Neuronal stem cell (in vitro differentiated cells): ENCODE measurements around the gene ABCC4.

ENCODE experiments used
- DNase-seq: peaks from one replicate; pipeline ENCODE4 v3.0.0-alpha.2; 2013; ENCODE audit warnings: low spot score
- H2AFZ ChIP-seq: one replicate; pipeline ENCODE4 v1.6.1; 2013; ENCODE audit warnings: mild to moderate bottlenecking, low read length, inconsistent platforms
- H2AK5ac ChIP-seq: 2 replicates; pipeline ENCODE4 v1.6.1; 2013; ENCODE audit warnings: low read depth, mild to moderate bottlenecking, inconsistent platforms, low read length, moderate library complexity, mixed read lengths
- H2BK120ac ChIP-seq: 2 replicates; pipeline ENCODE4 v1.6.1; 2013; ENCODE audit warnings: low read depth, mild to moderate bottlenecking, inconsistent platforms, low read length, moderate library complexity, mixed read lengths
- H2BK12ac ChIP-seq: one replicate; pipeline ENCODE4 v1.6.1; 2013; ENCODE audit warnings: low read length, inconsistent platforms
- H2BK15ac ChIP-seq: 2 replicates; pipeline ENCODE4 v1.6.1; 2013; ENCODE audit warnings: mild to moderate bottlenecking, low read length, inconsistent platforms, mixed read lengths
- H2BK5ac ChIP-seq: one replicate; pipeline ENCODE4 v1.6.1; 2013; ENCODE audit warnings: inconsistent platforms, mild to moderate bottlenecking, low read length, moderate library complexity
- H3K14ac ChIP-seq: one replicate; pipeline ENCODE4 v1.6.1; 2013; ENCODE audit warnings: low read length, inconsistent platforms
- H3K18ac ChIP-seq: 2 replicates; pipeline ENCODE4 v1.6.1; 2013; ENCODE audit warnings: low read length, inconsistent platforms
- H3K23ac ChIP-seq: 2 replicates; pipeline ENCODE4 v1.6.1; 2013; ENCODE audit warnings: low read depth, mild to moderate bottlenecking, mixed read lengths, low read length, inconsistent platforms; ENCODE audit not compliant: poor library complexity
- H3K27ac ChIP-seq: replicated peaks from 3 replicates; pipeline ENCODE4 v1.5.1; 2013; ENCODE audit warnings: low read length, inconsistent platforms
- H3K27me3 ChIP-seq, 3 experiments: 2 replicates each; pipeline ENCODE4 v1.6.1; 2013; ENCODE audit warnings: low read length in 3 of 3, mild to moderate bottlenecking in 2 of 3, inconsistent platforms in 1 of 3, low read depth in 1 of 3, mixed read lengths in 1 of 3, moderate library complexity in 1 of 3; ENCODE audit not compliant: control insufficient read depth in 3 of 3, insufficient read depth in 3 of 3
- H3K36me3 ChIP-seq, 2 donors: replicated peaks in 1 of 2; 2 replicates each; pipeline ENCODE4 v1.6.1; 2013; ENCODE audit warnings: low read length in 2 of 2; ENCODE audit not compliant: control insufficient read depth in 2 of 2, insufficient read depth in 2 of 2
- H3K4ac ChIP-seq: 2 replicates; pipeline ENCODE4 v1.6.1; 2013; ENCODE audit warnings: inconsistent platforms, mild to moderate bottlenecking, low read length, moderate library complexity
- H3K4me1 ChIP-seq, 2 donors: 1 replicate in 1 of 2; 2 replicates in 1 of 2; pipeline ENCODE4 v1.6.1; 2013; ENCODE audit warnings: low read length in 2 of 2, low read depth in 1 of 2; ENCODE audit not compliant: control insufficient read depth in 2 of 2, insufficient read depth in 1 of 2
- H3K4me2 ChIP-seq: one replicate; pipeline ENCODE4 v1.6.1; 2013; ENCODE audit warnings: mild to moderate bottlenecking, low read length, inconsistent platforms; ENCODE audit not compliant: insufficient read depth, poor library complexity, severe bottlenecking
- H3K4me3 ChIP-seq, 2 donors: 2 replicates each; pipeline ENCODE4 v1.5.1; 2013; ENCODE audit warnings: low read length in 2 of 2, mild to moderate bottlenecking in 2 of 2, inconsistent platforms in 1 of 2, moderate library complexity in 1 of 2
- H3K79me1 ChIP-seq: one replicate; pipeline ENCODE4 v1.6.1; 2013; ENCODE audit warnings: low read depth, mild to moderate bottlenecking, inconsistent platforms, low read length, moderate library complexity
- H3K9ac ChIP-seq: one replicate; pipeline ENCODE4 v1.6.1; 2013; ENCODE audit warnings: mild to moderate bottlenecking, low read depth, low read length, inconsistent platforms; ENCODE audit not compliant: poor library complexity
- H3K9me3 ChIP-seq, 2 donors: replicated peaks in 1 of 2; 2 replicates each; pipeline versions ENCODE3 to v1.6.1; 2013; ENCODE audit warnings: low read length in 2 of 2, mild to moderate bottlenecking in 2 of 2, inconsistent platforms in 1 of 2, low read depth in 1 of 2, mixed read lengths in 1 of 2, moderate library complexity in 1 of 2; ENCODE audit not compliant: control insufficient read depth in 2 of 2, insufficient read depth in 1 of 2
- H4K8ac ChIP-seq: one replicate; pipeline ENCODE4 v1.6.1; 2013; ENCODE audit warnings: low read depth, mild to moderate bottlenecking, inconsistent platforms, low read length, moderate library complexity
- H4K91ac ChIP-seq: one replicate; pipeline ENCODE4 v1.6.1; 2013; ENCODE audit warnings: low read length, low read depth, mild to moderate bottlenecking, inconsistent platforms; ENCODE audit not compliant: poor library complexity
- WGBS, 2 donors: extraction: QIAGEN DNeasy Blood & Tissue Kit; methylation state at CpG; one replicate each; pipeline ENCODE4 v1.1.7; 2013; ENCODE audit warnings: missing lambda C conversion rate in 2 of 2, mixed read lengths in 1 of 2; ENCODE audit not compliant: insufficient read length in 2 of 2, insufficient replicate concordance in 1 of 2; ENCODE audit errors: extremely low coverage in 2 of 2; 5-methylcytosine and 5-hydroxymethylcytosine counted together

Gene ABCC4

DNA sequence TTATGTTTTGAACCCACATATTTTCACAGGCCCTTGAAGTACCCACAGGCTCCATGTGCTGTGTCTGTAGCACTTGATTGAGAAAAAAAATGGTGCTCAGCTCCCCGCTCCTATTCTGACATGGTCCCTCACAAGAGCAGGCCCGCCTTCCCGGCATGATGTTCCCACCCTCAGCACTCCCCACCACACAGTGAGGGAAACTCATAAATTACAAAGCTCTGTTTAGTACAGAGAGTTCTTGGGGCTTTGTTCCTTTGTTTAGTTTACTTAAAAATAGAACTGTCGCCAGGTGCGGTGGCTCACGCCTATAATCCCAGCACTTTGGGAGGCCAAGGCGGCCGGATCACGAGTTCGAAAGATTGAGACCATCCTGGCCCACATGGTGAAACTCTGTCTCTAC, 25.9 kb upstream of the ABCC4 start:
- no peak overlapping the region for H2AFZ ChIP-seq
- H2BK120ac ChIP-seq, result no peak overlapping the region
- no peak overlapping the region for H3K4me2 ChIP-seq
- no peak overlapping the region for H3K14ac ChIP-seq
- no peak overlapping the region for H3K4ac ChIP-seq
- no peak overlapping the region for H3K4me3 ChIP-seq
- no peak overlapping the region for H2BK15ac ChIP-seq
- no peak overlapping the region for H2BK12ac ChIP-seq
- no peak overlapping the region for H3K27ac ChIP-seq
- no peaks in the 10 kb centered on the region for H3K79me1 ChIP-seq
- H3K9ac ChIP-seq, result no peak overlapping the region
- peaks cover 0 to 4% of the 10 kb centered on the region in 2 donors for H3K4me1 ChIP-seq
- no peak overlapping the region for H3K18ac ChIP-seq
- no peaks in the 10 kb centered on the region for H3K27me3 ChIP-seq
- no peak overlapping the region for H4K8ac ChIP-seq
- H3K9me3 ChIP-seq, result no peaks in the 10 kb centered on the region
- H3K23ac ChIP-seq, result no peak overlapping the region
- H2AK5ac ChIP-seq, result no peak overlapping the region
- DNase-seq, result no peak
- no peaks in the 10 kb centered on the region for H3K36me3 ChIP-seq
- H2BK5ac ChIP-seq, result no peak overlapping the region
- no peak overlapping the region for H4K91ac ChIP-seq
- no CpG with 5 or more reads among the region's 10 CpGs for WGBS, 2 donors

GRCh38 chr13:95326695-95327094, 25.4 kb upstream of the ABCC4 start:
- no peak overlapping the region for H2BK5ac ChIP-seq
- H3K9me3 ChIP-seq, result no peaks in the 10 kb centered on the region
- no peak overlapping the region for H3K4ac ChIP-seq
- no peak overlapping the region for H2AK5ac ChIP-seq
- no peak overlapping the region for H3K23ac ChIP-seq
- peaks cover 0 to 4% of the 10 kb centered on the region in 2 donors for H3K4me1 ChIP-seq
- H4K91ac ChIP-seq, result no peak overlapping the region
- H3K18ac ChIP-seq, result no peak overlapping the region
- H3K4me3 ChIP-seq, result no peak overlapping the region
- H3K27me3 ChIP-seq, result no peaks in the 10 kb centered on the region
- no peak overlapping the region for H2BK120ac ChIP-seq
- H4K8ac ChIP-seq, result no peak overlapping the region
- H2AFZ ChIP-seq, result no peak overlapping the region
- no peak overlapping the region for H2BK12ac ChIP-seq
- H2BK15ac ChIP-seq, result no peak overlapping the region
- no peaks in the 10 kb centered on the region for H3K36me3 ChIP-seq
- no peak overlapping the region for H3K4me2 ChIP-seq
- DNase-seq, result no peak
- no peaks in the 10 kb centered on the region for H3K79me1 ChIP-seq
- H3K27ac ChIP-seq, result no peak overlapping the region
- H3K14ac ChIP-seq, result no peak overlapping the region
- WGBS, 2 donors, result no CpG with 5 or more reads among the region's 5 CpGs
- H3K9ac ChIP-seq, result no peak overlapping the region

- no peak overlapping the region for H4K8ac ChIP-seq
- H3K23ac ChIP-seq, result no peak overlapping the region
- no peak overlapping the region for H2BK15ac ChIP-seq
- H2BK5ac ChIP-seq, result no peak overlapping the region
- no peaks in the 10 kb centered on the region for H3K36me3 ChIP-seq
- H3K9me3 ChIP-seq, result no peaks in the 10 kb centered on the region
- no peak overlapping the region for H3K18ac ChIP-seq
- H2AFZ ChIP-seq, result no peak overlapping the region
- no peak overlapping the region for H3K9ac ChIP-seq
- H2AK5ac ChIP-seq, result no peak overlapping the region
- peaks cover 0 to 4% of the 10 kb centered on the region in 2 donors for H3K4me1 ChIP-seq
- H4K91ac ChIP-seq, result no peak overlapping the region
- no peak overlapping the region for H3K4me3 ChIP-seq
- no peak overlapping the region for H3K27ac ChIP-seq
- H2BK120ac ChIP-seq, result no peak overlapping the region
- no CpG with 5 or more reads among the region's 3 CpGs for WGBS, 2 donors
- H3K27me3 ChIP-seq, result no peaks in the 10 kb centered on the region
- H2BK12ac ChIP-seq, result no peak overlapping the region
- H3K4me2 ChIP-seq, result no peak overlapping the region
- no peak for DNase-seq
- H3K4ac ChIP-seq, result no peak overlapping the region
- H3K14ac ChIP-seq, result no peak overlapping the region
- H3K79me1 ChIP-seq, result no peaks in the 10 kb centered on the region
These were observed 24.2 kb upstream of the ABCC4 start for GRCh38 chr13:95325485-95325884.

DNA sequence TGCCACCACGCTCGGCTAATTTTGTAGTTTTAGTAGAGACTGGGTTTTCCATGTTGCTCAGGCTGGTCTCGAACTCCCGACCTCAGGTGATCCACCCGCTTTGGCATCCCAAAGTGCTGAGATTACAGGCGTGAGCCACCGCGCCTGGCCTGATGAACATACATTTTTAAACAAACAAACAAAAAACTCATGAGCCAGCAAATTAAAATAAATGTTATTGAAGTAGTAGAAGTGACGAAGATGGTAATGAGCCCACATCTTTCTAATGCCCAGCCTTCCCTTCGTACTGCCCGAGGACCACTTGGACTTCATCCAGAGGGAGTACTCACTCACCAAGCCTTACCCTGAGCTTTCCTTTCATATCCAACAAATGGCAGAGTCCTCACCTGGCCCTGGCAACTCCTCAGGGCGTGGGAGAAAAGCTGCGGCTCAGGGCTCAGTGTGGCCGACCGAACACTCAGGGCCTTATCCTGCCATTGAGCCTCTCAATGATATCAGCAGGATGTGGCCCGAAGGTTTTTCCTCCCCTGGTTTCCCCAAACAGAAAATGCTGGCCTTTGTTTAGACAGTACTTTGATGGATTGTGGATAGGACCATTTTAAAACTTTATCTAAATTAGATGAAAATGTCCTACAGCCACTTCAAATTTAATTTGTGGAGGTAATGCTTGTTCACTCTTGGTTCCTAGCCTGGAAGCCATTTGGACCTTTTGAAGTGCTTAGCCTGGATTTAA, 22.8 kb upstream of the ABCC4 start:
- Histone ChIP-seq H3K4me1 (peaks cover 0 to 4% of the 10 kb centered on the region in 2 donors), H3K9me3 (no peaks in the 10 kb centered on the region)
- DNase-seq, result no peak

More for the DNA sequence above, 22.8 kb upstream of the ABCC4 start:
- Histone ChIP-seq H3K36me3 (no peaks in the 10 kb centered on the region), H3K4me3 (no peak overlapping the region), H3K27ac (no peak overlapping the region), H2AFZ (peak overlapping the region; percentile 69), H2BK15ac (no peak overlapping the region), H2BK12ac (no peak overlapping the region), H4K91ac (no peak overlapping the region), H3K79me1 (no peaks in the 10 kb centered on the region), H3K4ac (no peak overlapping the region), H2BK120ac (no peak overlapping the region), H3K9ac (no peak overlapping the region), H3K27me3 (no peaks in the 10 kb centered on the region), H2BK5ac (no peak overlapping the region), H3K18ac (peak overlapping the region; percentile 24), H3K4me2 (no peak overlapping the region), H3K14ac (no peak overlapping the region), H4K8ac (no peak overlapping the region), H2AK5ac (no peak overlapping the region), H3K23ac (no peak overlapping the region)
- no CpG with 5 or more reads among the region's 16 CpGs for WGBS, 2 donors
